GM21526 (cell line): ENCODE data around the gene OR2V1.
"Not testable (repeated sequence)": the region's sequence is repeated elsewhere in the genome, so short reads cannot be mapped to it uniquely, and the experiment has no call there.

Experiments
- ATAC-seq: cut with Tn5 transposase; IDR thresholded peaks from one replicate; pipeline ENCODE4 v1.9.1; 2021; ENCODE audit warnings: moderate library complexity; ENCODE audit not compliant: unreplicated experiment, low FRiP score

OR2V1 gene

DNA sequence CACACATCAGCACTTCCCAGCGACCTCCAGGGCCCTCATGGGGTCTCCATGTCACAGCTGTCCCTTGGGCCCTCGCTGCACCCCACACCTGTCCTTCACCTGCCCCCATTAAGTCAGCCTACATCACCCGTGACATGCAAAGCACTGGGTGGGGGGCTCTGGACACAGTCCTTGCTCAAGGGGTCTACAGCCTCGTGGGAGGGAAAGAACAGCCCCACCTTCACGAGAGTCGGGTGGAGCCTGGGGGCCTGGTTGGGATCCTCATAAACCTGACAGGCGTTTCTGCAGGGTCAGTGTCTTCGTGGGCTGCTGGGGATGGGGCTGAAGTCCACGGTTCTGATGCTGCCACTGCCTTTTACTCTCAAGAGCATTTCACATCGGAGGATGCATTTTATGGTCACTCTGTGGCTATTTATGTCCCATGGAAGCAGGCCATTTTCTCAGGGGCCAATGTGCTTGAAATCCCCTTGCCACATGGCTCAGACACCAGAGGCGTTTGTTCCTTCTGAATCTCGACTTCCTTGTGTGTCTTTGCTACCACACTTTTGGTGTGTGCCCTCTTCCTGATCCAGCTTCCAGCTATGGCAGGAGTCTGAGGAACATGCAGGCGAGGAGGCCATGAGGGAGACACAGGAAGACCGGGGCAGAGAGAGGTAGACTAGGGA, at the start of gene OR2V1:
TSS of gene OR2V1 (minus strand) at position 338 of the 665 bp plus-strand sequence. CDS start 5,865 bp downstream, outside the sequence.
- no peak for ATAC-seq

- not testable (repeated sequence) for ATAC-seq
These were observed 46.6 kb upstream of the OR2V1 start for GRCh38 chr5:181177559-181177958.

DNA sequence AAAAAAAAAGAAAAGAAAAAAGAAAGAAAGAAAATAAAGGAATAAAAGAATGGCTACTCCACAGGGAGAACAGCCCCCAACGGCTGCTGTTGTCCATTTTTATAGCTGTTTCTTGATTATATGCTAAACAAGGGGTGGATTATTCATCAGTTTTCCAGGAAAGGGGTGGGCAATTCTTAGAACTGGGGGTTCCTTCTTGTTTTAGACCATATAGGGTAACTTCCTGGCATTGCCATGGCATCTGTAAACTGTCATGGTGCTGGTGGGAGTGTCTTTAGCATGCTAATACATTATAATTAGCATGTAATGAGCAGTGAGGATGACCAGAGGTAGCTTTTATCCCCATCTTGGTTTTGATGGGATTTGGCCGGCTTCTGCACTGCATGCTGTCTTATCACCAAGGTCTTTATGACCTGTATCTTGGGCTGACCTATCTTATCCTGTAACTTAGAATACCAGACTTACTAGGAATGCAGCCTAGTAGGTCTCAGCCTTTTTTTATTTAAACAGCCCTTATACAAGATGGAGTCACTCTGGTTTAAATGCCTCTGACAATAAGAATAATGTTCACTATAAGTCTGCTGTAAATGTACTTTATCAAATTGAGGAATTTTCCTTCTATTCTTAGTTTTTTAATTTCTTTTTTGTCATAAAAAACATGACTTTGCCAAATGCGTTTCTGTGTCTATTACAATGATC, 45.4 kb upstream of the OR2V1 start:
- ATAC-seq, result no peak

DNA sequence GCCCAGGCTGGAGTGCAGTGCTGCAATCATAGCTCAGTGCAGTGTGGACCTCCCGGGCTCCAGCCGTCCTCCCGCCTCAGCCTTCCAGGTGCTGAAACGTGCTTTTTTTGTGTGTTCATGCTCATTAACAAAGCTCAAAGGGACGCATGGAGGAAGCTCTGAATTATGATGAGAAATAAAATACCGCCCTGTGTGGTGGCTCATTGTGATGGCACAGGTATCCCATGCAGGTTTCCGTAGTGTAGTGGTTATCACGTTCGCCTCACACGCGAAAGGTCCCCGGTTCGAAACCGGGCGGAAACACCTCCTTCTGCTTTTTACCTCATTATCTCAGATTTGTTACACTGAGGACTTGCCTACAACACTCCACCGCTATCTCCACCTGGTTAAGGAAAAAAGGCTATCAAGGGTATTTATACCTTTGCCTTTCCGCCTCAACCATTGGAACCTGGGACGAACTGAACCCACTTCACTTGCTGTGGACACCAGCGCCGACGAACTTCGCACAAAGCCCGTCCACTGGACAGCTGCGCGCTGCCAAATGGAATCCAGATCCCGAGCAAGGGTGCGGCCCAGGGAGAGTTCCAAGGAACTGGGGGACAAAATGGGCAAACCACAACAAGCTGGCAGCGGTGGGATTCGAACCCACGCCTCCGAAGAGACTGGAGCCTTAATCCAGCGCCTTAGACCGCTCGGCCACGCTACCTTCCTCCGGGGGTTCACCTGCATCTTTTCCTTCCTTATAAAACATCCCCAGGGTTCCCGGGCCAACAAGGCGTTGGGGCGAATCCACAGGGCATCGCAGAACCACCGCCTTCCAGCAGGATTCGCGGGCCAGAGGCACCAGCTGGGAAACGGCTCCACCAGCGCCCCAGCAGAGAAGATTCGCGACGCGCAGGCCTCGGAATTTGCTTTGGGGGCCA, 42.7 kb upstream of the OR2V1 start:
- ATAC-seq, result peak; percentile 40

DNA sequence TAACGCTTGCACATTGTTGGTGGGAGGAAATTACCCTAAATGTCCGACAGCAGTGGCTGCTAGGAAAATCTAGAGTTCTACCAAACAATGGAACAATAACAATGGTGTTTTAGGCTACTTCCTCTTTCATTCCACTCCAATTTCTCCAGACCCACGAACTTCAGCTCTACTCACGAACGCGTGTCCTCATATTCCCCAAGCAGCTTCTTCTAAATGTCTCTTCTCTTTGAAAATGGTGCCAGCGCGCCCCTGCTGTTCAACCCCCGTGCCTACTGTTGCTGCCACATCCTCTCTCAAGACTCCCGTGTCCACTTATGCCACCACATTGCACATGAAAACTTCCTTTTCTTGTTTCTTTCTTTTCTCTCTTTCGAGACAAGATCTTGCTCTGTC, 42.1 kb upstream of the OR2V1 start:
- ATAC-seq, result peak; percentile 36

GRCh38 chr5:181171782-181172181, 40.8 kb upstream of the OR2V1 start:
- ATAC-seq, result no peak

- ATAC-seq, result no peak
These were observed 40.0 kb upstream of the OR2V1 start for GRCh38 chr5:181170996-181171395.

DNA sequence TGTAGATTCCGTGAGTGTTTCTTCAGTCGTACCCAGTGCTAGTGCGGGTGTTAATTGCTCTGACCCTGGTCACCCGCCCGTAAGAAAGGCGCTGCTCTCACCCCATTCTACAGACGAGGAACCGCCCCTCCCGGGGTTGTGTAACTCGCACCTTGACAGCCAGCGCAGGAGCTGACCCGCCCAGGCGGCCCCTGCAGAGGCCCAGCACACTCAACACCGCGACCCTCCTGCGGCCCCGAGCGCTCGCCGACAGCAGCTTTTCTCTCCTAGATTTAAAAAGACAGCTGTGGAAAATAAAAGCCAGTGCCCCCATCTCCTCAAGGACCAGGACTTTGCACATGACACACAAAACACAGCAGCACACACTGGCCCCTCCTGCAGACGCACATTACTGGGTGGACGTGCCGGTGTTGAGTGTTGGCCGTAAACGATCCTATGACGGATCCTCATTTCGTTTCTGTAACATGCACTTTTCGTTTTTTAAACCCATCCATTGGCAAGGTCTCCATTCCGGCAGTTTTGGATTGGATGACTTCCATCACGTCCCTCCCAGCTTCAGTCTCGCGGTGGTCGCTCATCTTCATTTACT, 39.4 kb upstream of the OR2V1 start:
- no peak for ATAC-seq

- not testable (repeated sequence) for ATAC-seq
These were observed 38.7 kb upstream of the OR2V1 start for GRCh38 chr5:181169459-181170236.

GRCh38 chr5:181168595-181169118, 37.7 kb upstream of the OR2V1 start:
- ATAC-seq, result no peak

- ATAC-seq, result no peak
These were observed 37.0 kb upstream of the OR2V1 start for GRCh38 chr5:181167814-181168488.

- no peak for ATAC-seq
These were observed 36.1 kb upstream of the OR2V1 start for GRCh38 chr5:181166812-181167733.

DNA sequence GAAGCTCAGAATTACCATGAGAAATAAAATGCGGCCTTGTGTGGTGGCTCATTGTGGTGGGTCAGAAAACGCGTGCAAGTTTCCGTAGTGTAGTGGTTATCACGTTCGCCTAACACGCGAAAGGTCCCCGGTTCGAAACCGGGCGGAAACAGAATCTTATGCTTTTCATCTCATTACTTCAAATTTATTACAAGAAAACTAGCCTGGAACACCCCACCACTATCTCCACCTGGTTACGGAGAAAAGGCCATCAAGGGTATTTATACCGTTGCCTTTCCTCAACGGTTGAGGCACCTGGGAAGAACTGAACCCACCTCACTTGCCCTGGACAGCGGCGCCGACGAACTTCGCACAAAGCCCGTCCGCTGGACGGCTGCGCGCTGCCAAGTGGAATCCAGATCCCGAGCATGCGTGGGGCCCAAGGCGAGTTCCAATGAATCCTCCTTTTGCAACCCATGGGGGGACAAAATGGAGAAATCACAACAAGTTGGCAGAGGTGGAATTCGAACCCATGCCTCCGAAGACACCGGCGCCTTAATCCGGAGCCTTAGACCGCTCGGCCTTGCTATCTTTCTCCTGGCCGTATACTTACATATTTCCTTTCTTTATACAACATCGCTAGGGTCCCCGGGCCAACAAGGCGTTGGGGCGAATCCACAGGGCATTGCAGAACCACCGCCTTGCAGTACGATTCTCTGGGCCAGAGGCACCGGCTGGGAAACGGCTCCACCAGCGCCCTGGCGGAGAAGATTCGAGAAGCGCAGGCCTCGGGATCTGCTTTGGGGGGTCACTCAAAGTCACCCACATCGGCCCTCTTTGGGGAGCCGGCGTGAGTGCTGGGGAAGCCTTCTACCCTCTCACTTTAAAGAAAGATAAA, 33.3 kb upstream of the OR2V1 start:
- no peak for ATAC-seq

DNA sequence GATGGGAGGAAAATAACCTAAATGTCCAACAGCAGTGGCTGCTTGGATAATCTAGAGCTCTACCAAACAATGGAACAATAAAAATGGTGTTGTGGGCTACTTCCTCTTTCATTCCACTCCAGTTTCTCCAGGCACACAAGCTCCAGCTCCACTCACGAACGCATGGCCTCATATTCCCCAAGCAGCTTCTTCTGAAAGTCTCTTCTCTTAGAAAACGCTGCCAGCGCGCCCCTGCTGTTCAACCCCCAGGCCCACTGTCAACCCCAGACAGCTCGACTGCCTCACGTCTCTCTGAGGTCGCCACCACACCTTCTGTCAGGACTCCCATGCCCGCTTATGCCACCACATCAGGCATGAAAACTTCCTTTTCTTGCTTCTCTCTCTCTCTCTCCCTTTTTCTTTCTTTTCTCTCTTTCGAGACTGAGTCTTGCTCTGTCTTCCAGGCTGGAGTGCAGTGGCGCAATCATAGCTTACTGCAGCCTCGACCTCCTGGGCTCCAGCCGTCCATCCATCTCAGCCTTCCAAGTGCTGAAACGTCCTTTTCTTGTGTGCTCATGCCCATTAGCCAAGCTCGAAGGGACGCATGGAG, 32.6 kb upstream of the OR2V1 start:
- ATAC-seq, result no peak

DNA sequence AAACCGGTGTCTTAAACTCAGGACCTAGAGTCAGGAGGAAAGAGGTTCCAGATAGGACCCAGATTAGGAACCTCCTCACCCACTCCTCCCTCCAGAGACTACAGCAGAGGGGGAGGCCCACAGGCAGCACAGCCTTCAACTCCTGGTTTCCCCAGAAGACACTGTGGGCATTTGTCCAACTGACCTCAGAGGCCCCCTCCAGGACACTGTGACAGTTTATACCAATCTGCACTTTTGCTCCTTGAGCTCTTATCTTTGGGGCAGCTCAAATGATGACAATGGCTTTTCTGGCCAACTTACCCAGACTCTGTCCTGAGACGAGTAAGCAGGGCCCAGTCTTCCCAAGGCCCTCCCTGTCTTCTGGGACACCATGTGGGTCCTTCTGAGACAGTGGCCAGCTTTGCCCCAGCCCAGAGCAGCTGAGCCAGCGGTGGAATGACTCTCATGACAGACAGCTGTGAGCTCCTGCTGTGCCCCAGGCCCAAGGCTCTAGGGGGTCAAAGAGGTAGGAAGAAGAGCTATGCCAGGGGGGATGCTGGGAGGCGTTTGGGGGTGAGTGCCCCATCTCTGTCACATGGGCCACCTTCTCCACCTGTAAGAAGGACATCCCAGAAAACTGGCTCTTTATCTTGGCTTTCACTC, 30.7 kb upstream of the OR2V1 start:
- no peak for ATAC-seq

- ATAC-seq, result not testable (repeated sequence)
These were observed 30.0 kb upstream of the OR2V1 start for GRCh38 chr5:181160755-181161533.
